Natural killer cell (primary cell): ENCODE results near the gene ITGA1. TPM values are rescaled to one million over a fixed set of nuclear protein-coding genes. Genes with fewer than 3 reads are reported as not detected.

Experiments
- ATAC-seq, 3 donors: fragments of 150-1000 bp in 2 of 3; fragments of 200-7000 bp in 1 of 3; cut with Tn5 transposase; 1 replicate in 1 of 3; 2 replicates in 2 of 3; pipeline ENCODE4 v1.10.0; 2021; ENCODE audit warnings: mild to moderate bottlenecking in 2 of 3, moderate library complexity in 2 of 3
- DNase-seq, 2 donors: peaks; one replicate each; pipeline versions ENCODE4 v3.0.0 to v3.0.0-alpha.2; 2013 to 2021; ENCODE audit warnings: mixed read lengths in 1 of 2
- H3K27ac ChIP-seq: one replicate; pipeline ENCODE4 v1.5.1; 2013; ENCODE audit warnings: mild to moderate bottlenecking, low read length
- H3K27me3 ChIP-seq: one replicate; pipeline ENCODE4 v1.6.1; 2013; ENCODE audit warnings: low read length; ENCODE audit not compliant: control insufficient read depth, insufficient read depth
- H3K36me3 ChIP-seq: one replicate; pipeline ENCODE4 v1.6.1; 2013; ENCODE audit warnings: low read length; ENCODE audit not compliant: control insufficient read depth, insufficient read depth
- H3K4me1 ChIP-seq: one replicate; pipeline ENCODE4 v1.6.1; 2013; ENCODE audit warnings: low read length; ENCODE audit not compliant: control insufficient read depth, insufficient read depth
- H3K4me3 ChIP-seq: one replicate; pipeline ENCODE4 v1.5.1; 2013; ENCODE audit warnings: low read length
- H3K9me3 ChIP-seq: one replicate; pipeline ENCODE4 v1.6.1; 2013; ENCODE audit warnings: low read length; ENCODE audit not compliant: control insufficient read depth, insufficient read depth
- H3K27ac Mint-ChIP-seq, 2 donors: one replicate each; pipeline ENCODE4 v1.8.0; 2022; ENCODE audit warnings: mild to moderate bottlenecking in 2 of 2, mixed read lengths in 2 of 2, moderate library complexity in 1 of 2
- H3K27me3 Mint-ChIP-seq, 2 donors: one replicate each; pipeline ENCODE4 v1.8.0; 2022; ENCODE audit warnings: low read depth in 2 of 2, mixed read lengths in 2 of 2
- H3K36me3 Mint-ChIP-seq: one replicate; pipeline ENCODE4 v1.8.0; 2022; ENCODE audit warnings: mixed read lengths
- H3K4me1 Mint-ChIP-seq, 2 donors: one replicate each; pipeline ENCODE4 v1.8.0; 2022; ENCODE audit warnings: mixed read lengths in 2 of 2
- H3K4me3 Mint-ChIP-seq: one replicate; pipeline ENCODE4 v1.8.0; 2022; ENCODE audit warnings: mild to moderate bottlenecking, moderate library complexity, mixed read lengths
- H3K9me3 Mint-ChIP-seq, 2 donors: one replicate each; pipeline ENCODE4 v1.8.0; 2022; ENCODE audit warnings: mixed read lengths in 2 of 2
- WGBS: methylation state at CpG from one replicate; pipeline ENCODE4 v1.1.7; 2013; ENCODE audit warnings: missing lambda C conversion rate; ENCODE audit not compliant: insufficient coverage; 5-methylcytosine and 5-hydroxymethylcytosine counted together
- intact Hi-C: fragments of 100-400 bp; cut with micrococcal nuclease; formaldehyde crosslinking; loops from one replicate; pipeline ENCODE4 v1.14.2; 2022
- total RNA-seq, 4 donors: library from RNA; stranded (reverse); fragments of 120-200 nt in 1 of 4; gene quantifications; one replicate each; pipeline versions ENCODE4 v1.2.3 to v1.2.4, GENCODE V29; 2013 to 2022
- TF ChIP-seq, protein P1 (sequence below): fragments of 200-600 bp; IDR thresholded peaks from one replicate; pipeline ENCODE4 v1.8.0; 2022; ENCODE audit warnings: antibody characterized with exemption

ITGA1 gene
- total RNA-seq, 3 donors from 2014 or later (not counting 1 experiment from before 2014, with no cell fraction given): 0.45 to 0.82 (median 0.47) TPM

GRCh38 chr5:52840277-52841050 is 52.7 kb downstream of the ITGA1 start:
- no peaks in the 10 kb centered on the region for H3K27me3 ChIP-seq
- H3K9me3 Mint-ChIP-seq: no peaks in the 10 kb centered on the region
- H3K27me3 Mint-ChIP-seq: peaks cover 0 to 20% of the 10 kb centered on the region in 2 donors
- ATAC-seq (no peak), DNase-seq (no peak)
- H3K27ac ChIP-seq: no peak overlapping the region
- no peak overlapping the region for H3K4me3 ChIP-seq
- WGBS: 85% methylated on average over 8 of the region's 8 CpGs
- no peaks in the 10 kb centered on the region for H3K4me1 Mint-ChIP-seq
- no peaks in the 10 kb centered on the region for H3K36me3 Mint-ChIP-seq
- H3K36me3 ChIP-seq: no peaks in the 10 kb centered on the region
- no peak overlapping the region for H3K27ac Mint-ChIP-seq
- no peak overlapping the region for H3K4me3 Mint-ChIP-seq
- H3K4me1 ChIP-seq: no peaks in the 10 kb centered on the region
- H3K9me3 ChIP-seq: no peaks in the 10 kb centered on the region
- TF ChIP-seq, protein P1, sequence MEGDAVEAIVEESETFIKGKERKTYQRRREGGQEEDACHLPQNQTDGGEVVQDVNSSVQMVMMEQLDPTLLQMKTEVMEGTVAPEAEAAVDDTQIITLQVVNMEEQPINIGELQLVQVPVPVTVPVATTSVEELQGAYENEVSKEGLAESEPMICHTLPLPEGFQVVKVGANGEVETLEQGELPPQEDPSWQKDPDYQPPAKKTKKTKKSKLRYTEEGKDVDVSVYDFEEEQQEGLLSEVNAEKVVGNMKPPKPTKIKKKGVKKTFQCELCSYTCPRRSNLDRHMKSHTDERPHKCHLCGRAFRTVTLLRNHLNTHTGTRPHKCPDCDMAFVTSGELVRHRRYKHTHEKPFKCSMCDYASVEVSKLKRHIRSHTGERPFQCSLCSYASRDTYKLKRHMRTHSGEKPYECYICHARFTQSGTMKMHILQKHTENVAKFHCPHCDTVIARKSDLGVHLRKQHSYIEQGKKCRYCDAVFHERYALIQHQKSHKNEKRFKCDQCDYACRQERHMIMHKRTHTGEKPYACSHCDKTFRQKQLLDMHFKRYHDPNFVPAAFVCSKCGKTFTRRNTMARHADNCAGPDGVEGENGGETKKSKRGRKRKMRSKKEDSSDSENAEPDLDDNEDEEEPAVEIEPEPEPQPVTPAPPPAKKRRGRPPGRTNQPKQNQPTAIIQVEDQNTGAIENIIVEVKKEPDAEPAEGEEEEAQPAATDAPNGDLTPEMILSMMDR: no peak
- intact Hi-C loops: no loop called here

- DNase-seq (no peak), ATAC-seq (no peak)
- H3K36me3 ChIP-seq: no peaks in the 10 kb centered on the region
- H3K27ac Mint-ChIP-seq: no peak overlapping the region
- intact Hi-C loops: no loop called here
- no peaks in the 10 kb centered on the region for H3K4me1 Mint-ChIP-seq
- H3K27me3 ChIP-seq: no peaks in the 10 kb centered on the region
- no peaks in the 10 kb centered on the region for H3K4me1 ChIP-seq
- H3K27me3 Mint-ChIP-seq: peaks cover 0 to 16% of the 10 kb centered on the region in 2 donors
- TF ChIP-seq, protein P1: no peak
- no peak overlapping the region for H3K4me3 ChIP-seq
- no peak overlapping the region for H3K27ac ChIP-seq
- H3K9me3 Mint-ChIP-seq: no peaks in the 10 kb centered on the region
- H3K9me3 ChIP-seq: no peaks in the 10 kb centered on the region
- no peaks in the 10 kb centered on the region for H3K36me3 Mint-ChIP-seq
- H3K4me3 Mint-ChIP-seq: no peak overlapping the region
These were observed 53.4 kb downstream of the ITGA1 start for GRCh38 chr5:52841114-52841513.

GRCh38 chr5:52842111-52842510 is 54.4 kb downstream of the ITGA1 start:
- no peak overlapping the region for H3K27ac Mint-ChIP-seq
- TF ChIP-seq, protein P1: no peak

GRCh38 chr5:52844885-52845284 is 57.2 kb downstream of the ITGA1 start:
- no peaks in the 10 kb centered on the region for H3K4me1 ChIP-seq
- TF ChIP-seq, protein P1: no peak
- Mint-ChIP-seq H3K4me1 (no peaks in the 10 kb centered on the region), H3K9me3 (no peaks in the 10 kb centered on the region), H3K27ac (no peak overlapping the region), H3K36me3 (no peaks in the 10 kb centered on the region), H3K4me3 (no peak overlapping the region), H3K27me3 (peaks cover 0 to 5% of the 10 kb centered on the region in 2 donors)
- H3K36me3 ChIP-seq: no peaks in the 10 kb centered on the region
- ATAC-seq (no peak), DNase-seq (no peak)
- H3K27me3 ChIP-seq: no peaks in the 10 kb centered on the region
- H3K27ac ChIP-seq: no peak overlapping the region
- H3K4me3 ChIP-seq: no peak overlapping the region
- WGBS: 40% methylated on average over 1 of the region's 1 CpG
- intact Hi-C loops: no loop called here
- no peaks in the 10 kb centered on the region for H3K9me3 ChIP-seq

More at GRCh38 chr5:52842111-52842510, 54.4 kb downstream of the ITGA1 start:
- H3K27me3 Mint-ChIP-seq: peaks cover 0 to 11% of the 10 kb centered on the region in 2 donors
- Histone ChIP-seq H3K27ac (no peak overlapping the region), H3K9me3 (no peaks in the 10 kb centered on the region), H3K36me3 (no peaks in the 10 kb centered on the region), H3K4me3 (no peak overlapping the region), H3K27me3 (no peaks in the 10 kb centered on the region), H3K4me1 (no peaks in the 10 kb centered on the region)
- H3K4me3 Mint-ChIP-seq: no peak overlapping the region
- H3K4me1 Mint-ChIP-seq: no peaks in the 10 kb centered on the region
- no peaks in the 10 kb centered on the region for H3K9me3 Mint-ChIP-seq
- intact Hi-C loops: no loop called here
- no peaks in the 10 kb centered on the region for H3K36me3 Mint-ChIP-seq
- no peak for DNase-seq
- no peak for ATAC-seq
